ENCODE data around the gene TATDN3.

GRCh38 chr1:212791676-212792395 lies at the start of gene TATDN3, which contains the start of gene NSL1:
- TF ChIP-seq CTCF (IDR thresholded peaks at IDR 0.05), result no peak
- no peak for TF ChIP-seq POLR2A (IDR thresholded peaks at IDR 0.05)
